Transverse colon (tissue), 3 donors: ENCODE results near the gene TENM4.

ENCODE experiments used
- EP300 ChIP-seq: sonication (generic); formaldehyde crosslinking; IDR thresholded peaks from one replicate; pipeline ENCODE4 v1.6.1; 2017; ENCODE audit warnings: antibody characterized with exemption, low read depth
- POLR2AphosphoS5 ChIP-seq, 3 donors: sonication (generic); formaldehyde crosslinking; IDR thresholded peaks; one replicate each; pipeline ENCODE4 v1.6.1; 2016; ENCODE audit warnings: antibody characterized with exemption in 3 of 3

GRCh38 chr11:78967811-78968210 lies 473.0 kb downstream of the TENM4 start:
- no peak for TF ChIP-seq POLR2AphosphoS5 (IDR thresholded peaks at IDR 0.05)
- no peak for TF ChIP-seq EP300
